PFSK-1 (cell line): ENCODE measurements around the gene ENOPH1.

Experiments used
- FOXP2 ChIP-seq: optimal IDR thresholded peaks from 2 replicates; pipeline ENCODE3; 2011; ENCODE audit warnings: borderline replicate concordance, control low read depth, inconsistent platforms; ENCODE audit not compliant: insufficient read depth; ENCODE audit errors: extremely low read length, extremely low read depth
- POLR2AphosphoS5 ChIP-seq: IDR thresholded peaks from 2 replicates; pipeline ENCODE4 v1.6.1; 2012; ENCODE audit warnings: low read depth, mild to moderate bottlenecking, control low read depth, low read length, moderate library complexity
- SIN3A ChIP-seq: IDR thresholded peaks from 2 replicates; pipeline ENCODE4 v1.6.1; 2012; ENCODE audit warnings: mild to moderate bottlenecking, low read length, moderate library complexity, borderline replicate concordance; ENCODE audit not compliant: insufficient read depth
- TAF1 ChIP-seq: IDR thresholded peaks from 2 replicates; pipeline ENCODE4 v1.6.1; 2012; ENCODE audit warnings: low read length, control low read depth, borderline replicate concordance; ENCODE audit not compliant: insufficient read depth
- TF ChIP-seq, protein P1 (sequence below), 2 experiments: IDR thresholded peaks; 2 replicates each; pipeline versions ENCODE4 v1.6.1 to v1.8.0; 2011 to 2012; ENCODE audit warnings: low read depth in 2 of 2, low read length in 2 of 2, control low read depth in 1 of 2, inconsistent platforms in 1 of 2, mild to moderate bottlenecking in 1 of 2, moderate library complexity in 1 of 2; ENCODE audit not compliant: insufficient read depth in 1 of 2

The ENOPH1 gene

DNA sequence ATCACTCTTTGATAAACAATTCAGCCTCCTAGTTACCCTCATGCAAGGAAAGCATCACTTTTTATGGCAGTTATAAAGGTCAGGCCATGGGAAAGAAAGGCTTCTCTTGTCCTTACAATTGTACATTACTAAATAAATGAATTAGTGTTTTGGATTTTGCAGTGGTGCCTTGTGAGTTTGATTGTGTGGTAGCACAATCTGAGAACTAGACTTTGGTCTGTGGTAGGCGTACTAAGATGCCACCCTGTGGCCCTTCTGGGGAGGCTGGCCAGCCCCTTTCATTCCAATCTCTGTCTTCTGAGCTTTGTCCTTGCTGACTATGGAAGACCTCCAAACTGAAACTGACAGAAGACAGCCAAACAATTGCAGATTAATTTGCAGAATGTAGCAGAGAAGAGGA, 42.0 kb upstream of the ENOPH1 start:
- TF ChIP-seq SIN3A (no peak), FOXP2 (no peak), TAF1 (no peak), POLR2AphosphoS5 (no peak)
- TF ChIP-seq, protein P1, sequence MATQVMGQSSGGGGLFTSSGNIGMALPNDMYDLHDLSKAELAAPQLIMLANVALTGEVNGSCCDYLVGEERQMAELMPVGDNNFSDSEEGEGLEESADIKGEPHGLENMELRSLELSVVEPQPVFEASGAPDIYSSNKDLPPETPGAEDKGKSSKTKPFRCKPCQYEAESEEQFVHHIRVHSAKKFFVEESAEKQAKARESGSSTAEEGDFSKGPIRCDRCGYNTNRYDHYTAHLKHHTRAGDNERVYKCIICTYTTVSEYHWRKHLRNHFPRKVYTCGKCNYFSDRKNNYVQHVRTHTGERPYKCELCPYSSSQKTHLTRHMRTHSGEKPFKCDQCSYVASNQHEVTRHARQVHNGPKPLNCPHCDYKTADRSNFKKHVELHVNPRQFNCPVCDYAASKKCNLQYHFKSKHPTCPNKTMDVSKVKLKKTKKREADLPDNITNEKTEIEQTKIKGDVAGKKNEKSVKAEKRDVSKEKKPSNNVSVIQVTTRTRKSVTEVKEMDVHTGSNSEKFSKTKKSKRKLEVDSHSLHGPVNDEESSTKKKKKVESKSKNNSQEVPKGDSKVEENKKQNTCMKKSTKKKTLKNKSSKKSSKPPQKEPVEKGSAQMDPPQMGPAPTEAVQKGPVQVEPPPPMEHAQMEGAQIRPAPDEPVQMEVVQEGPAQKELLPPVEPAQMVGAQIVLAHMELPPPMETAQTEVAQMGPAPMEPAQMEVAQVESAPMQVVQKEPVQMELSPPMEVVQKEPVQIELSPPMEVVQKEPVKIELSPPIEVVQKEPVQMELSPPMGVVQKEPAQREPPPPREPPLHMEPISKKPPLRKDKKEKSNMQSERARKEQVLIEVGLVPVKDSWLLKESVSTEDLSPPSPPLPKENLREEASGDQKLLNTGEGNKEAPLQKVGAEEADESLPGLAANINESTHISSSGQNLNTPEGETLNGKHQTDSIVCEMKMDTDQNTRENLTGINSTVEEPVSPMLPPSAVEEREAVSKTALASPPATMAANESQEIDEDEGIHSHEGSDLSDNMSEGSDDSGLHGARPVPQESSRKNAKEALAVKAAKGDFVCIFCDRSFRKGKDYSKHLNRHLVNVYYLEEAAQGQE (IDR thresholded peaks at IDR 0.05; ENCODE audit: insufficient read depth in 1 of 2, low read depth in 2 of 2, low read length in 2 of 2), result no peak

DNA sequence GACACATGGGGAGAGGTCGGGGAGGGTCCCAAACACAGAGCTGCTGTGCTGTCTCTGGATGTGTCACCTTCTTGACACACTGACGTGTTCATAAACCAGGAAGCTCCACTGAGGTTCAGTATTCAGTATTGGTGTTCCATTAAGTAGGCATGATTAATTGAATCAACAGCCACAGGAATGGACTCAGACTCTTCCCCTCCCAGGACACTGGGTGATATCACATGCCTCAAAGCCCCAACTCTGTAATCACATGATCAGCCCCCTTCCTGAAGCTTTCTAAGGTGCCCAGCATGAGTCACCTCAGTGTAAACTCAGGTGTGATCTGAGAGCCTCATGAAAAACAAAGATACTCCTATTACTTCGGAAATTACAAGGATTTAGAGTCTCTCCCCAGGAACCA, 35.5 kb upstream of the ENOPH1 start:
- no peak for TF ChIP-seq TAF1
- TF ChIP-seq POLR2AphosphoS5, result no peak
- TF ChIP-seq, protein P1 (IDR thresholded peaks at IDR 0.05; ENCODE audit: insufficient read depth in 1 of 2, low read depth in 2 of 2, low read length in 2 of 2), result no peak
- no peak for TF ChIP-seq SIN3A
- TF ChIP-seq FOXP2, result no peak

DNA sequence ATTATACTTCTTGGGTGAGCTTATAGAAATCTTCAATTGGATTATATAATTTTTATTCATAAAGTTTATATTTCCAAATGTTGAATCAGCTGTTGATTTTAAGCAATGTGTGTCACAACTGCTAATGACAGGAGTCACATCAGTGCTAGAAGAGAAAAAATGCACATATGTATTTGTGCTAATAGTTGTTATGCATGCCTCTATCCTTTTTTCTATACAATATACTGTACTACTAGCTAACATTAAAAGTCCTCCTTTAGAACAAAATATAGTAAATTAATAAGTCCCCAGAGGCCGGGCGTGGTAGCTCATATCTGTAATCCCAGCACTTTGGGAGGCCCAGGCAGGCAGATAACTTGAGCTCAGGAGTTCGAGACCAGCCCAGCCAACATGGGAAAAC, 32.9 kb upstream of the ENOPH1 start:
- TF ChIP-seq SIN3A, result no peak
- TF ChIP-seq, protein P1 (IDR thresholded peaks at IDR 0.05; ENCODE audit: insufficient read depth in 1 of 2, low read depth in 2 of 2, low read length in 2 of 2), result no peak
- TF ChIP-seq TAF1, result no peak
- TF ChIP-seq POLR2AphosphoS5, result no peak
- no peak for TF ChIP-seq FOXP2

DNA sequence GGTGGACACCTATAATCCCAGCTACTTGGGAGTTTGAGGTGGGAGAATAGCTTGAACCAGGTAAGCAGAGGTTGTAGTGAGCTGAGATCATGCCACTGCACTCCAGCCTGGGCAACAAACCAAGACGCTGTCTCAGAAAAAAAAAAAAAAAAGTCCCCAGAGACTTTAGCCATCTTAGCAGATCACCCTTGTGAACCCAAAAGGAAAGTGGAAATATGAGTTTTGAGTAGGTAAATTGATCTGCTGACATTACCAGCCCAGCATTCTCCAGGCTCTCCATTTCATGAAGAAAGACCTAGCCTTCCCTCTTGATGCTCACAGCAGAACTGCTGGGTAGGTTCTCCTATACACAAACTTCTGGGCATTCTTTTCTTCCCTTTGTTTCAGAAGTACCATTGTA, 32.1 kb upstream of the ENOPH1 start:
- TF ChIP-seq TAF1, result no peak
- no peak for TF ChIP-seq POLR2AphosphoS5
- TF ChIP-seq, protein P1 (IDR thresholded peaks at IDR 0.05; ENCODE audit: insufficient read depth in 1 of 2, low read depth in 2 of 2, low read length in 2 of 2), result no peak
- TF ChIP-seq FOXP2, result no peak
- TF ChIP-seq SIN3A, result no peak

DNA sequence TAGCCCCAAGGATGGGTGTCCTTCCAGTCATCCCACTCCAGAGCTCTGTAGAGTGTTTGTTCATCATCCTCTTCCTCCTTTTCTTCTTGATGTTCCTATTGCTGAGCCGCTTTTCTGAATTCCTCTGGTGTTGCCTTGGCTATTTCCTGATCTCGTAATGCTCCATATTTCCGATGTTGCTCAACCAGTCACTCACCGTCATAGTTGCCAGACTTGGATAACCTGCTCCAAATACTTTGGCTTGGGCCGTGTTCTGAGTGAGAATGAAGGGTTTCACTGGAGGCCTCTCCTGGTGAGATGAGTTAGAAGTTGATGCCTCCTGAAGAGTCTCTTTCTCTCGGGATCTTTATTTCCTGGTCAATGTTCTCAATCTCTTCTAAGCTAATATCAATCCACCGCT, 28.8 kb upstream of the ENOPH1 start:
- TF ChIP-seq TAF1 (no peak), SIN3A (no peak), FOXP2 (no peak), POLR2AphosphoS5 (no peak)
- TF ChIP-seq, protein P1 (IDR thresholded peaks at IDR 0.05; ENCODE audit: insufficient read depth in 1 of 2, low read depth in 2 of 2, low read length in 2 of 2), result no peak
